NOMO-1 treated with DMSO at 0.1 percent for 48 hours (cell line): ENCODE results near the gene FBRS.
"Not testable (repeated sequence)": the region's sequence is repeated elsewhere in the genome, so short reads cannot be mapped to it uniquely, and the experiment has no call there.

Experiments
- DNase-seq: peaks from one replicate; lab custom pipeline; 2025; ENCODE audit not compliant: unreplicated experiment; lab: John Stamatoyannopoulos, UW

Gene FBRS

GRCh38 chr16:30657866-30658730 lies at the start of gene FBRS:
Gene FBRS, plus strand, starts transcription at chr16:30658431. Its CDS starts 1,088 bp downstream, at chr16:30659519.
- DNase-seq, result peak; percentile 99

GRCh38 chr16:30609002-30609925 lies 49.0 kb upstream of the FBRS start:
- DNase-seq, result no peak

- DNase-seq, result peak; percentile 90
Measured at GRCh38 chr16:30609926-30610839, 48.0 kb upstream of the FBRS start, which contains the start of gene ZNF689. Gene ZNF689, minus strand, starts transcription at chr16:30610389. Its CDS starts 348 bp downstream, at chr16:30610041.

GRCh38 chr16:30615358-30616091 lies 42.7 kb upstream of the FBRS start:
- DNase-seq, result peak; percentile 52

GRCh38 chr16:30619202-30619601 lies 39.0 kb upstream of the FBRS start:
- no peak for DNase-seq

GRCh38 chr16:30619638-30620037 lies 38.6 kb upstream of the FBRS start:
- no peak for DNase-seq

- no peak for DNase-seq
Measured at GRCh38 chr16:30620169-30620568, 38.1 kb upstream of the FBRS start.

- DNase-seq, result no peak
Measured at GRCh38 chr16:30621765-30622164, 36.5 kb upstream of the FBRS start.

- DNase-seq, result no peak
Measured at GRCh38 chr16:30622455-30623032, 35.7 kb upstream of the FBRS start.

GRCh38 chr16:30623536-30624283 lies 34.5 kb upstream of the FBRS start:
- no peak for DNase-seq

GRCh38 chr16:30626236-30626635 lies 32.0 kb upstream of the FBRS start:
- DNase-seq, result no peak

GRCh38 chr16:30628628-30629540 lies 29.3 kb upstream of the FBRS start:
- peak; percentile 83 for DNase-seq

- DNase-seq, result not testable (repeated sequence)
Measured at GRCh38 chr16:30632454-30632853, 25.8 kb upstream of the FBRS start.

- DNase-seq, result no peak
Measured at GRCh38 chr16:30633526-30633925, 24.7 kb upstream of the FBRS start.

GRCh38 chr16:30636599-30636998 lies 21.6 kb upstream of the FBRS start:
- DNase-seq, result no peak

- not testable (repeated sequence) for DNase-seq
Measured at GRCh38 chr16:30637139-30637538, 21.1 kb upstream of the FBRS start.

GRCh38 chr16:30637944-30638343 lies 20.3 kb upstream of the FBRS start:
- peak; percentile 68 for DNase-seq
